OCI-LY1 (cell line): ENCODE measurements around the gene ZNF219.

Experiments used
- H2AFZ ChIP-seq: fragments of 200-600 bp; sonication (generic), shearing (Covaris generic); 2 replicates; pipeline ENCODE4 v1.6.0; 2014; ENCODE audit warnings: antibody characterized with exemption, mild to moderate bottlenecking, low read length
- H3F3A ChIP-seq: fragments of 200-600 bp; sonication (generic), shearing (Covaris generic); 2 replicates; pipeline ENCODE4 v1.6.0; 2014; ENCODE audit warnings: mild to moderate bottlenecking, antibody characterized with exemption, low read length, moderate library complexity; ENCODE audit not compliant: insufficient read depth
- H3K27ac ChIP-seq: fragments of 200-600 bp; sonication (generic); 2 replicates; pipeline ENCODE4 v1.5.1; 2014; ENCODE audit warnings: low read length, mixed run types, mild to moderate bottlenecking, low read depth; ENCODE audit not compliant: poor library complexity, severe bottlenecking
- H3K27me3 ChIP-seq: fragments of 200-600 bp; sonication (generic); 2 replicates; pipeline ENCODE4 v1.6.0; 2014; ENCODE audit warnings: antibody characterized with exemption, mild to moderate bottlenecking, low read length, moderate library complexity; ENCODE audit not compliant: insufficient read depth
- H3K36me3 ChIP-seq: fragments of 200-600 bp; sonication (generic); 2 replicates; pipeline ENCODE4 v1.6.1; 2014; ENCODE audit warnings: mild to moderate bottlenecking, antibody characterized with exemption, low read length, moderate library complexity, mixed read lengths; ENCODE audit not compliant: insufficient read depth
- H3K4me1 ChIP-seq: fragments of 200-600 bp; sonication (generic); 2 replicates; pipeline ENCODE4 v1.5.1; 2014; ENCODE audit warnings: mild to moderate bottlenecking, low read length, moderate library complexity; ENCODE audit not compliant: insufficient read depth, severe bottlenecking
- H3K4me2 ChIP-seq: fragments of 200-600 bp; sonication (generic), shearing (Covaris generic); 2 replicates; pipeline ENCODE4 v1.6.1; 2014; ENCODE audit warnings: low read length
- H3K4me3 ChIP-seq: fragments of 200-600 bp; sonication (generic); 2 replicates; pipeline ENCODE4 v1.5.1; 2014; ENCODE audit warnings: low read length, low read depth, mild to moderate bottlenecking, mixed read lengths; ENCODE audit not compliant: poor library complexity, severe bottlenecking
- H3K79me2 ChIP-seq: fragments of 200-600 bp; shearing (Covaris generic); 2 replicates; pipeline ENCODE4 v1.6.1; 2016; ENCODE audit warnings: mixed run types, low read length, mixed read lengths; ENCODE audit not compliant: insufficient read depth
- H3K9ac ChIP-seq: fragments of 200-600 bp; sonication (generic), shearing (Covaris generic); 2 replicates; pipeline ENCODE4 v1.6.1; 2014; ENCODE audit warnings: mild to moderate bottlenecking, low read length, mixed read lengths
- H3K9me2 ChIP-seq: fragments of 200-600 bp; sonication (generic), shearing (Covaris generic); 2 replicates; pipeline ENCODE4 v1.6.1; 2014; ENCODE audit warnings: low read depth, mild to moderate bottlenecking, low read length, mixed read lengths
- H3K9me3 ChIP-seq: fragments of 200-600 bp; shearing (Covaris generic); 2 replicates; pipeline ENCODE4 v1.6.1; 2014; ENCODE audit warnings: low read length, mixed read lengths
- H4K20me1 ChIP-seq: fragments of 200-600 bp; sonication (generic), shearing (Covaris generic); 2 replicates; pipeline ENCODE4 v1.6.0; 2016; ENCODE audit warnings: mild to moderate bottlenecking, low read length; ENCODE audit not compliant: insufficient read depth
- CTCF ChIP-seq: fragments of 200-600 bp; sonication (generic), shearing (Covaris generic); IDR thresholded peaks from 2 replicates; pipeline ENCODE4 v1.5.1; 2017; ENCODE audit warnings: mild to moderate bottlenecking, antibody characterized with exemption, low read length, moderate library complexity, mixed read lengths
- EZH2 ChIP-seq: fragments of 200-600 bp; sonication (generic), shearing (Covaris generic); IDR thresholded peaks from 2 replicates; pipeline ENCODE4 v1.8.0; 2017; ENCODE audit warnings: borderline replicate concordance, mixed run types, mild to moderate bottlenecking, antibody characterized with exemption, low read length, moderate library complexity, mixed read lengths

Gene ZNF219

GRCh38 chr14:21040370-21040925, 58.0 kb downstream of the ZNF219 start:
- Histone ChIP-seq H3K4me1 (no peaks in the 10 kb centered on the region), H3K27ac (no peak overlapping the region), H3K9ac (no peak overlapping the region), H3F3A (no peaks in the 10 kb centered on the region), H3K79me2 (no peaks in the 10 kb centered on the region), H2AFZ (no peak overlapping the region), H3K9me2 (no peaks in the 10 kb centered on the region), H3K27me3 (no peaks in the 10 kb centered on the region; the same call in 1 of the 2 replicates), H3K4me2 (no peak overlapping the region), H3K9me3 (no peaks in the 10 kb centered on the region), H3K36me3 (no peaks in the 10 kb centered on the region), H4K20me1 (no peaks in the 10 kb centered on the region), H3K4me3 (no peak overlapping the region)
- TF ChIP-seq EZH2 (no peak), CTCF (no peak)
